RKO (cell line): Measurements from ENCODE around the gene CERS1.
A peak's percentile ranks its signal among the peaks of the same experiment; 100 is the strongest.

Source experiments
- DNase-seq: peaks from one replicate; pipeline ENCODE4 v3.0.0-alpha.2; 2016; ENCODE audit warnings: low spot score

The CERS1 gene

GRCh38 chr19:18856385-18857126 lies 39.4 kb downstream of the CERS1 start:
- DNase-seq, result peak; percentile 51

DNA sequence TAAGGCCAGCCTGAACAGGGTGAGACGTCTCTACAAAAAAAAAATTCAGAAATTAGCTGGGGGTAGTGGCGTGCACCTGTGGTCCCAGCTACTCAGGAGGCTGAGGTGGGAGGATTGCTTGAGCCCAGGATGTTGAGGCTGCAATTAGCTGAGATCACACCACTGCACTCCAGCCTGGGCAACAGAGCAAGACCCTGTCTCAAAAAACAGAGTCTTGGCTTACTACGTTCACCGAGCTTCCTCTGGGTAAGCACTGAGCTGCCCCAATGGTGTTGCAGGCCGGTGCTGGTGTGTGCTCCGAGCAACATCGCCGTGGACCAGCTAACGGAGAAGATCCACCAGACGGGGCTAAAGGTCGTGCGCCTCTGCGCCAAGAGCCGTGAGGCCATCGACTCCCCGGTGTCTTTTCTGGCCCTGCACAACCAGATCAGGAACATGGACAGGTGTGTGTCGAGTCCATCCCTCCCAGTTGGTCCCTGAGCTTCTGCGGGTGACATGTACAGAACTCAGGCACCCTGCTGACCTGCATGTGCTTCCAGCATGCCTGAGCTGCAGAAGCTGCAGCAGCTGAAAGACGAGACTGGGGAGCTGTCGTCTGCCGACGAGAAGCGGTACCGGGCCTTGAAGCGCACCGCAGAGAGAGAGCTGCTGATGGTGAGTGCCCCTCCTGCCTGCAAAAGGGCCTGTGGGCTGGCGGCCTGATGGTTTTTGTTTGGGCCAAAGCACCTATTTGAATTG lies 40.1 kb downstream of the CERS1 start:
- no peak for DNase-seq

DNA sequence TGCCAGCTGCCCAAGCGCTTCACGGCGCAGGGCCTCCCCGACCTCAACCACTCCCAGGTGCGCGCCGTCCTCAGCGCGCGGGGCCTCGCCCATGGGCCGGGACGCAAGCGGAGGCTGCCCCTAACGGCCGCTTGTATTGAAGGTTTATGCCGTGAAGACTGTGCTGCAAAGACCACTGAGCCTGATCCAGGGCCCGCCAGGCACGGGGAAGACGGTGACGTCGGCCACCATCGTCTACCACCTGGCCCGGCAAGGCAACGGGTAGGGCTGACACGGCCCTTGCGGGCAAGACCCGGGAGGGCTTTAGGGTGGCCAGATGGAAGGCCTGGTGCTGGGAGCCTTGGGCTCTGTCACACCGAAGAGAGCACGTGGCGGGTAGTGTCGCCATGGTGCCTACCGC lies 41.0 kb downstream of the CERS1 start:
- no peak for DNase-seq

GRCh38 chr19:18853755-18854427 lies 42.1 kb downstream of the CERS1 start:
- no peak for DNase-seq

- DNase-seq, result no peak
Observed at GRCh38 chr19:18852648-18853047, 43.3 kb downstream of the CERS1 start.

GRCh38 chr19:18851673-18852325 lies 44.2 kb downstream of the CERS1 start:
- no peak for DNase-seq

- DNase-seq, result no peak
Observed at GRCh38 chr19:18850471-18851375, 45.2 kb downstream of the CERS1 start.

- DNase-seq, result no peak
Observed at GRCh38 chr19:18849838-18850400, 46.0 kb downstream of the CERS1 start.

GRCh38 chr19:18848878-18849661 lies 46.9 kb downstream of the CERS1 start:
- no peak for DNase-seq

- DNase-seq, result no peak
Observed at GRCh38 chr19:18847549-18848463, 48.2 kb downstream of the CERS1 start.

- DNase-seq, result peak; percentile 57
Observed at GRCh38 chr19:18846862-18847548, 49.0 kb downstream of the CERS1 start.

DNA sequence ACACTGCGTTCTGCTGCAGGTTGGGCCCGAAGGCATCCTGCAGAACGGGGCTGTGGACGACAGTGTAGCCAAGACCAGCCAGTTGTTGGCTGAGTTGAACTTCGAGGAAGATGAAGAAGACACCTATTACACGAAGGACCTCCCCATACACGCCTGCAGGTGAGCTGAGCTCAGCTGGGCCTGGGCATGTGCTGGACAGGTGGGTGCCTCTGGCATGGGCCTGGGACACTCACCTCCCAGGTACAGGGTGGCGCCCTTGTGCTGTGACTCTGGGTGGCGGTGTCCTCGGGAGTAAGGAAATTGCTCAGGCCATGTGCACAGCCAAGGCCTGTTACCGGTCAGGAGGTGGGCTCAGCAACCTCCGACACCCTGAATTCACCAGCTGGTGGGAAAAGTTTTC lies 50.0 kb downstream of the CERS1 start:
- DNase-seq, result no peak

- DNase-seq, result no peak
Observed at GRCh38 chr19:18844806-18845329, 51.1 kb downstream of the CERS1 start.

DNA sequence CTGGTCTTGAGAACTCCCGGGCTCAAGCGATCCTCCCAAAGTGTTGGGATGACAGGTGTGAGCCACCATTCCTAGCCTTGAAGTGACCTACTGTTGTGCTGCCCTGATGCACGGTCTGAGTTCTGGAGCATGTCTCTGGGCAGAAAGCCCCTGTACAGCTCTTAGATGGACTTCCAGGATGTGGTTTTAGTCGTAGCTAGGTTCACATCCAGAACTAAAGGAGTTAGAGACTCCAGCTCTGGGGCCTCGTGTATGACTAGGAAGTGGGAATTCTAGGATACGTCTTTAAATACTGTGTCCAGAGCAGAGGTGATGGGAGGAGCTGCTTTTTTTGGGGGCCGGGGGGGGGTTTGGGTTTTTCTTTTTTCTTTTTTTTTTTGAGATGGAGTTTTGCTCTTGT lies 52.0 kb downstream of the CERS1 start:
- DNase-seq, result no peak

DNA sequence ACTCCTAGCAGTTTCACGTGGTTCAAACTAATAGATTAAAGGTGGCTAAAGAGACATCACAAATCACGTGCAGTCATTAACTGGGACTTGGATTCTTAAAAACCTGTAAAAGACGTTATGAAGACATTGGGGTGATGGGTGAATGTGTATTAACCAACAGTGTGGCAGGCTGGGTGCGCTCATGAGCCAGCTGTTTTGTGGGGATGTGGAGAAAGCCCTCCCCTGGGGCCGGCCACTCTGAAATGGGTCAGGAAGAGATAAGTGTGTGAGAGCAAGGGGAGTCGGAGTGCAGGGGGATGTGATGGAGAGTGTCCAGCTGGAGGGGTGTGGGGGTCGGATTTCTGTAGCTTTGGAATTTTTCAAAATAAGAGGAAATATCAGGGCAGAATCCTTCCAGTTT lies 53.8 kb downstream of the CERS1 start:
- no peak for DNase-seq

DNA sequence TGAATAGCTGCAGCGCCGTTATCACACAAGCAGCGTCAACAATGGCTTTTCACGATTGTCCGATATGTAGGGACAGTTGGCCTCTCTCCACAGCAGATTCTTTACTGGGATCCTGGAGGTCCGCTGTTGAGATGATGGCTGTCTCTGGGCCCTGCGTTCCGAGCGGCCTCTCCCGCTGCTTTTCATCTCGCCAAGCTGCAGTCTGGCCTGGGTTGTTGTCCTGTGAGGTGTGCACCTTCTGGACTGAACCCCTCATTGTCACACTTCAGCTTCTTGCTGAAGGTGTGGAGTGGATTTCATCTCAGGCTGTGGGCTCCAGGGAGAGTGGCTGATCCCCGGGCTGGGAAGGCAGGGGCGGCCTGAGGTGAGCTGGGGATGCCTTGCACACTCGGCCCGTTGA lies 54.6 kb downstream of the CERS1 start:
- DNase-seq, result no peak

DNA sequence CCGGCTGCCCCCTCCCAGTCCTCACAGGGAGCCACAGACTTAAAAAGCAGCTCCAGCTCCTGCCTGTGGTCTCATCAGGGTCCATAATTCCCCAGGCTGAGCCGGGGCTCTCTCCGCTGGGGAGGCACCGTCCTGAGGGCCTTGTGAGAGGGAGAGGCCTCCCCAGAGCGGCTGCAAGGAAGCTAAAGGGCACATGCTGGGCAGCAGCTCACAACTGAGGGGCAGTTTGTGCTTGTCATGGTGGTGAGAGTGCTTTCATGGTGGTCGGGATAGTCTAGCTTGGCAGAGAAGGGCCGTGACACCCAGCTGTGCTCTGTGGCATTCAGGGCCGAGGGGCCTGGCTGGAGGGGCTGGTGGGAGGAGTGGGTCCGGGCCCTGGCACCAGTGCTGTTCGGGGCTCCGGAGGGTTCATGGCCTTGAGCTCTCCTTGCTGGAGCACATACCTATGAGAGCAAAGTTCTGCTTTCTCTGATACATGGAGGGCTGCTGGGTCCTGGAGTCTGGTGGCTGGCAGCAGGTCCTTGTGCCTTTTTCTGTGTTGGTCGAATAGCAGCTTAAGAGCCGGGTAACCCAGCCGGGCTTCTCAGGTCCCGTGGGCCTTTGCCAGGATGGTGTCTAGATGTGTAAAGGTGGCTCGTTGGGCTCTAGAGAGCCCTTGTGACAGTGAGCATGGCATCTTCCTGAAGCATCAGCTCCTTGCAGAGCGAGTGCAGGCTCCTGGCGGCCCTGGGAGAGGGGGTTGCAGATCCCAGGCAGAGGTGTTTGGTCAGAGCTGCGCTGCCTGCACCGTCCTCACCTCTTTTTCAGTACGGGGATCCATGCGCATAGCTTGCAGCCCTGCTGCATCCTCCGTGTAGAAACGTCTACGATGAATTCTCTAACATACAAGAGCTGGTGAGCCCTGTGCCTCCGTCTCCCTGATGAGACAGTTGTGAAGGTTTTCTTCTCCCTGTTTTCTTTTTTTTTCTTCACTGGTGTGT lies 55.4 kb downstream of the CERS1 start:
- no peak for DNase-seq
